Stimulated activated CD8-positive, alpha-beta memory T cell treated with anti-CD3 and anti-CD28 coated beads, Interleukin-15, amount 100 ng/mL, for 48 hours (primary cell): ENCODE measurements around the gene OLIG3.

ENCODE experiments used
- DNase-seq, 2 donors: peaks; one replicate each; pipeline ENCODE4 v3.0.0-alpha.2; 2020; ENCODE audit warnings: low read depth in 2 of 2

The OLIG3 gene

GRCh38 chr6:137494281-137494987, at the start of gene OLIG3:
Gene OLIG3, minus strand, starts transcription at chr6:137494394. Its CDS starts 224 bp downstream, at chr6:137494170.
- DNase-seq = no peak

- DNase-seq = no peak
Observed at GRCh38 chr6:137543114-137543513, 48.9 kb upstream of the OLIG3 start.

DNA sequence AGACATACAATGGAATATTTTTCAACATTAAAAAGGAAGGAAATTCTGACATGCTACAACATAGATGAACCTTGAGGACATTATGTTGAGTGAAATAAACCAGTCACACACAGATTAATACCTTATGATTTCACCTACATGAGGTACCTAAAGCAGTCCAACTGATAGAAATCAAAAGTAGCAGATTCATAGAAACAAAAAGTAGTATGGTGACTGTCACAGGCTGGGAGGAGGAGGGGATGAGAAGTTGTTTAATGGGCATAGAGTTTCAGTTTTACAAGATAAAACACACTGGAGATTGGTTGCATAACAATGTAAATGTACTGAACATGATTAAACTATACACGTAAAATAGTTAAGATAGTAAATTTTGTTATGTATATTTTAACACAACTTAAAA, 48.5 kb upstream of the OLIG3 start:
- DNase-seq = no peak

- no peak for DNase-seq
Observed at GRCh38 chr6:137541534-137542063, 47.4 kb upstream of the OLIG3 start.

- no peak for DNase-seq
Observed at GRCh38 chr6:137536104-137536773, 42.0 kb upstream of the OLIG3 start.

DNA sequence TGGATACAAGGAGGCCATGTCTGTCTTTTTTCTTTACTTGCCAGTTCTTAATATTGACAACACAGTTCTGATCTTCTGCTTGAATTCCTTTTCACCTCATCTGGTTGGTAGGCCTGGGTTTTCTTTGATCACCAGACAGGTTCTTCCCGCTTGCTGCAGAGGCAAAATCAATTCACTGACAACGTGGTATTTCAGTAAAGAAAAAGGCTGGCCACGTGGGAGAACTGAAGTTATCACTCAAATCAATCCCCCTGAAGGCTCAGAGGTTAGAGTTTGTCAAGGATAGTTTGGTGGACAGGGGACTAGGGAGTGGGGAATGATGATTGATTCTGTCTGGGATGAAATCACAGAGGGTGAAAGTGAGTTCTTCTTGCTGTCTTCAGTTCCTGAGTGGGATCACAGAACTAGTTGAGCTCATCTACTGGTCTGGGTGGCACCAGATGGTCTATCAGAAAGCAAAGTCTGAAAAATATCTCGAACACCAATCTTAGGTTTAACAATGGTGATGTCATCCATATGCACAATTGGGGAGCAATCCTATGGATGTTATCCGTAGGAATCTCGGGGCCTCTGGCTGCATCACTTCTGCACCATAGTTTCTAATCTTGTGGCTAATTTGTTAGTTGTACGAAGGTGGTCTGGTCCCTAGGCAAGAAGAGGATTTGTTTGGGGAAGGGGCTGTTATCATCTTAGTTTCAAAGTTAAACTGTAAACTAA, 37.3 kb upstream of the OLIG3 start:
- DNase-seq = no peak

DNA sequence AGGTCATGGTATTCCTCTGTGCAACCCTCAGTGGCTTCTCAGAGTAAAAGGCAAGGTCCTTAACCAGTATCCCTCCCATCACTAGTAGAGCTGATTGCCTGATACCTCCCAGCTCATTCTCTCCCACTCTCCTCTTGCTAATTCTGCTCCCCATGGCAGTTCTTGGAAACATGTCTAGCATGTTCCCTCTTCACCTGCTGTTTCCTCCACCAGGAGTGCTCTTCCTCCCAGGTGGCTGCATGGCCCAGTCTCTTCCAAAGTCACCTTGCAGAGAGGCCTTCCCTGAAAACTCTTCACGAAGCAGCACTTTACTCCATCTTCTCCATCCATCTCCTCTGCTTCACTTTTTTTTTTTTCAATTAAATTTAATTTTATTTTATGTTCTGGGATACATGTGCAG, 36.2 kb upstream of the OLIG3 start:
- DNase-seq = no peak

- no peak for DNase-seq
Observed at GRCh38 chr6:137522831-137523230, 28.6 kb upstream of the OLIG3 start.

DNA sequence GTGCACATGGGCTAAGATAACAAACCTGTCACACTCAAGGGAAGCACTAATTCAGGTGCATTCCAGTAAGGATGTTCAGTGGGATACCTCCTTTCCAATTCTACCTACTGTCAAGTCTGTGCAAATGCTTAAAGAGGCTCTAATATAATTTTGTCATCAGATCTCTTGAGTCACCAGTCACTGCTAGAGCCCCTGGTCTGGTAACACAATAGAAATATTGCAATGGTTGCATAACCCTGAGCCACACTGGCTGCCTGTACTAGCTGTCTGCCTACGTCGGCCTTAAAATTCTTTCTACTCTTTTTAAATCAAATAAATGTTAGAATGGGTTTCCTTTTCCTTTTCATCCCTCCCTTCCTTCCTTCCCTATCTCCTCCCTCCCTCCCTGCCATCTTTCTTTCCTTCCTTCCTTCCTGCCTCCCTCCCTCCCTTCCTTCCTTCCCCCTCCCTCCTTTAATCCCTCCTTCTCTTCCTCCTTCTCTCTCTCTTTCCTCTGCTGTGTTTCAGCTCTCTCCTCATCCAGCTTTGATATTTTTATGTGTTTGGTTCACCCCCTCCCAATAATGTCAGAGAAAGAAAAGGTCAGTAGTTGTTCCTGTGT, 28.1 kb upstream of the OLIG3 start:
- no peak for DNase-seq

DNA sequence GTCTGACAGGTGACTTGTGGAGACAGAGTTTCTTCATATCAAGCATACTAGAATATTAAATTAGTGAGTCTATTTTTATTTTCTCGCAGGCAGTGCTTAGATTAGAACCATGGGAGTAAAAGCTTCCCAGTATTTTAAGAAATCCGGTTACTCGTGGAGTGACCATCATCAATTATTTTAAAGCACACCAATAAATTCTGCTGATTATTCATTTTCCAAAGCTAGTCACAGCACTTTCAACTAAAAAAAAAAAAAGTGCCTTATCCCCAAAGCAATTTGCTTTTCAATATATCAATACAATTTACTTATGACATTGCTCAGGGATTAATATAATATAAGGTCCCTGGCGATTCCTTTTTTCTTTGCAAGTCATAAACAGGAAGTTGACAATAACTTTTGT, 26.3 kb upstream of the OLIG3 start:
- DNase-seq = no peak

DNA sequence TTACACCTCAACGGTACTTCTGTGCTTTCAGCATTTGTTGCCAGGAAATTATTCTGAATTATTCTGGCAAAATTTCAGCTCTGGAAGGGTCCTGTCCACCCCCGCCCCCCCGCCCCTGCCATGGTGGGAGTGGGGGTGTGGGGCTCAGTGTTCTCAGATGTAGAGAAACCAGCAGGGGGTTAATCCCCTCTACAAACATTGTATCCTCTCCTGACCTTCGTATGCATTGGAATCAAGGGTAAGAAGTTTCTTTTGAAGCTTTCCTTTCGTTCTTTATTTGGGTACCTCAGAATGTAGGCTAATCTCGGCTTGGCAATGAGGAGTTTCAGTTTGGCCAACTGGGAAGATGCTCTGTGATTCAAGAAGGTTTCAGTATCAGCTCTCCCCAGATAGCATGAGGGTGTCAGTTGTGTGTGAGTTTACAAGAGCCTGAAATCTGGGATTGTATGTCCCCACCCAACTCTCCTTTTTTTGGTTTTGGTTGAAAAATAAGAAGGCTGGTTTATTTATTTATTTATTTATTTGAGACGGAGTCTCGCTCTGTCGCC, 25.5 kb upstream of the OLIG3 start:
- DNase-seq = no peak

DNA sequence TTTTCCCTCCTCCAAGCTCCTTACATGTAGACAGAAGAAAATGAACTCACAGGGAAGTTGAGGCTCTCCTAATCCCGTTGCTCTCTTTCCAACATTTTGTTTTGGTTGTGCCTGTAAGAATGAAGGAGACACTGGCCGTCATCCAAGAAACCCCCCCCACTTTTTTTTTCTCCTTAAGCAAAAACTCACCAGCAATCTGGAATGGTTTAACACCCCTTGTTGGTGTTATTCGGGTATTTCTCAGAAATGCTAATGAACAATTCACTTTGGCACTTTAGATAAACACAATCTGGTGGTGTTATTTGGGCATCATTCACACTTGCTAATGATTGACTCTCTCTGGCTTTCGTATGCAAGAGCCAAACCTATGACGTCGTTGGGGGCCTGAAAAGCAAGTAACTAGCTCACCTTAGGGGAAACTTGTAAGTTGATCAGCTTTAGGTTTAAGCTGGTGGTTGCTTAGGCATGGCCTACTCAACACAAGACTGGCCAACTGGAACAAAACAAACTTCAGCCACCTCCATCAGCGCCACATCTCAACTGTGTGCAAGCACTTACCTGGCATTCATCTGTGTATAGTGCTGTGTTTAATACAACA, 24.3 kb upstream of the OLIG3 start:
- no peak for DNase-seq

DNA sequence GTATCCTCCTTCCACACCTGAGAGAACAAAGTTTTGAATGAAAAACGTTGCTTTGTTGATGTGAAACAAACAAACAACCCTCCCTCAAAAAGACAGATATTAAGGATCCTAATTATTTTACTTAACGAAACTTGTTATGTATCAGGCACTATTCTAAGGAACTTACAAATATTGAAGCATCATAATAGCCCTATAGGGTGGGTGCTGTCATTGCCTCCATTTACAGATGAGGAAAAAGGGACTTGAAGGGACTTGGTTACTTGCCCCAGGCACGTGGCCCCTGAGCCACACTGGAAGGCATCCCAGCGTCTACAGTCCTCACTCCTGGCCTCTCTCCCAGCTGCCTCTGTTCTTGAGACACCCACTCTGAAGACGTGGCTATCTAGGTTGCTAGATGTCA, 20.2 kb upstream of the OLIG3 start:
- DNase-seq = no peak

DNA sequence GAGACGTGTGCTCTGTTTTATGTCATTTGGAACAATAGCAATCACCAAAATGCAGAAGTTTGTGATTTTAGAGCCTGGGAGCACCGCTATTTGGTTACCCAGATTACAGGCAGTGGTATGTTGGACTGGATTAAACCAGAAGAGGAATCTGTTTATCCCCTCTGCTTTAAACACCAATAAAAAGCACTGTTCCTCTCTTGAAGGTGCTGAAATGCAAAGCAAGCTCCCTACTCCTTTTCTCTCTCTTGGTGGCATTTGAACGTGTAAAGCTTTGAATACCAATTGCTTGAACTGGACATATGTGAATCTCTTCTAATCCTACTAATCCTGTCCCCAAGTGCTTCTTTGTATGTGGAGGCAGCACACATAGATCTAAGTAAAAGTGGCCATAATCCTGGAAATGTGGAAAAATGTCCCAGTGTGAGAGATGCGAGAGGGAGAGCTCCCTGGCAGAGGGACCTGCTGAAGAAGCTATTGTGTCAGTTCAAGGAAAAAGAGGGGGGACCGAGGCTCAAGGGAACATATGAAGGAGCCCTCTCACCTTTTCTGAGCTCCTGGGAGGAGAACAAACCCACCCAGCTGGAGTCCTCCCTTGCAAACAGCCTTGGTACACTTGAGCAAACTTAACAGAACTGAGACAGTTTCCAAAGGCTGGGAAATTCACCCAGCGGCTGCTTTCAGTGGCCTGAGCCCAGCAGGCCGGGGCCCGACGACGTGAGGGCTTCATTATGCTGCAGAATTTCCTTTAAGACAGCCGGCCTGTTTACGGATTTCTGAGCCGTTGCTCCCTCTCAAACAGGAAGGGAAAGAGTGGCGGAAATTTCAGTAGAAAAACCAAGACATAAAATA, 18.8 kb upstream of the OLIG3 start:
- no peak for DNase-seq

GRCh38 chr6:137510923-137511322, 16.7 kb upstream of the OLIG3 start:
- no peak for DNase-seq

GRCh38 chr6:137498481-137499190, 4.4 kb upstream of the OLIG3 start:
- DNase-seq = no peak

GRCh38 chr6:137497721-137498463, 3.7 kb upstream of the OLIG3 start:
- no peak for DNase-seq

DNA sequence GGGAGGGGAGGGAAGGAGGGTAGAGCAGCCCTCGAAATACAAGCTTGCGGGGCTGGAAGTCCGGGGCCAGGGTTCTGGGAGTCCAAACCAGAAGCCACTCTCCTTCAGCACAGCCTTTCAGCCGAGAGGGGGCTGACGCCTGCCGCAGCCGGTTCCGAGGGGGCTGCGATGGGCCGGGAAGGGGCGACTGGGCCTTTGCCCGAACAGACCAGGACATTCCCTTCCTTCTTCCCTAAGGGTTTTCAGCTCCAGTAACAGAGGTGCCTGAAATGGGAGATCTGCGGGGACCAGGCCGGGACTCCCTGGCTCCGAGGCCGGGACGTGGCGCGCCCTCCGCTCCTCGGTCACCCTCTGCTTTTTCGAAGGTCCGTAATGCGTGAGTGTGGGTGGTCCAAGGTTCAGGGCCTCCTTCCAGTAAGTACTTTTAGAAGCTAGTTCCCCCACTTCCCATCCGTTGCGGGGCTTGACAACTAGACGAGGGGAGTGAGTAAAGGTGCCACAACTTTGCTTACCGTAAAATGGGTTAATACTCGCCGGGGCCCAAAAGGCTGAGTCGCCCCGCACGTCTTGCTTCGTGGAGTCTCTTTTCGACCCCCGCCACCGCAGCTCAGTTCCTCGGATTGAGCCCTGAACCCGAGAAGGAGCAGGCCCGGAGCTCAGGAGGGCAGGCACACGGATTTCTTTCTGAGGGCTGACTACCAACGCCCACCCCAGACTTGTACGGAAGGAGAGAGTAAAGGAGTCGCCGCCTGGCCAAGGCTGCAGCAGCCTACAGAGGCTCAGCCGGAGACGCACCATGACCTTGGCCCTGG, 2.9 kb upstream of the OLIG3 start:
- DNase-seq = no peak
